Bronchial epithelial cell (primary cell): Measurements from ENCODE around the gene ECPAS. TPM values are rescaled to one million over a fixed set of nuclear protein-coding genes. Genes with fewer than 3 reads are reported as not detected.

Source experiments
- DNase-seq: peaks from one replicate; pipeline ENCODE4 v3.0.0-alpha.2; 2010; ENCODE audit warnings: low read depth
- FAIRE-seq: peaks from 2 replicates; lab custom pipeline; 2011; peaks lifted over from hg19 to GRCh38; lab: Jason Lieb, UNC
- H3K27me3 ChIP-seq: 2 replicates; pipeline ENCODE4 v1.5.1; 2011; ENCODE audit warnings: low read length; ENCODE audit not compliant: control insufficient read depth, insufficient read depth
- H3K36me3 ChIP-seq: 2 replicates; pipeline ENCODE4 v1.5.1; 2011; ENCODE audit warnings: low read length; ENCODE audit not compliant: control insufficient read depth, insufficient read depth
- H3K4me3 ChIP-seq: 2 replicates; pipeline ENCODE4 v1.5.1; 2011; ENCODE audit warnings: mild to moderate bottlenecking, low read depth, low read length, control low read depth
- CTCF ChIP-seq: IDR thresholded peaks from 2 replicates; pipeline ENCODE4 v1.5.1; 2011; ENCODE audit warnings: mild to moderate bottlenecking, moderate library complexity, low read length, control low read depth, inconsistent platforms; ENCODE audit not compliant: insufficient read depth, severe bottlenecking
- total RNA-seq: library from RNA; depleted of rRNA; stranded (reverse); fragments of >200 nt; gene quantifications from 2 replicates; pipeline ENCODE4 v1.2.1, GENCODE V29; 2014

The ECPAS gene
- total RNA-seq, 1 donor from 2014 or later: 102 TPM

- DNase-seq (peak; percentile 41), FAIRE-seq (no peak)
- no peak for TF ChIP-seq CTCF
- Histone ChIP-seq H3K36me3 (peaks cover 9% of the 10 kb centered on the region), H3K27me3 (no peaks in the 10 kb centered on the region), H3K4me3 (no peak overlapping the region)
Measured at GRCh38 chr9:111427186-111427585, 57.0 kb downstream of the ECPAS start.

GRCh38 chr9:111423389-111423788, 60.8 kb downstream of the ECPAS start:
- Histone ChIP-seq H3K27me3 (no peaks in the 10 kb centered on the region), H3K4me3 (no peak overlapping the region), H3K36me3 (peaks cover 16% of the 10 kb centered on the region)
- FAIRE-seq: no peak
- no peak for TF ChIP-seq CTCF
- DNase-seq: no peak

- DNase-seq: no peak
- FAIRE-seq: no peak
- TF ChIP-seq CTCF: no peak
- peaks cover 19% of the 10 kb centered on the region for H3K36me3 ChIP-seq
- H3K27me3 ChIP-seq: no peaks in the 10 kb centered on the region
- no peak overlapping the region for H3K4me3 ChIP-seq
Measured at GRCh38 chr9:111414406-111414805, 69.8 kb downstream of the ECPAS start.

- DNase-seq (no peak), FAIRE-seq (no peak)
- no peak overlapping the region for H3K4me3 ChIP-seq
- no peaks in the 10 kb centered on the region for H3K27me3 ChIP-seq
- peaks cover 19% of the 10 kb centered on the region for H3K36me3 ChIP-seq
- no peak for TF ChIP-seq CTCF
Measured at GRCh38 chr9:111413996-111414395, 70.2 kb downstream of the ECPAS start.

- no peak for TF ChIP-seq CTCF
- DNase-seq (no peak), FAIRE-seq (no peak)
- Histone ChIP-seq H3K4me3 (no peak overlapping the region), H3K36me3 (peaks cover 21% of the 10 kb centered on the region), H3K27me3 (no peaks in the 10 kb centered on the region)
Measured at GRCh38 chr9:111412280-111412679, 71.9 kb downstream of the ECPAS start.

- Histone ChIP-seq H3K27me3 (no peaks in the 10 kb centered on the region), H3K4me3 (no peak overlapping the region), H3K36me3 (peaks cover 17% of the 10 kb centered on the region)
- peak; percentile 65 for DNase-seq
- FAIRE-seq: no peak
- TF ChIP-seq CTCF: no peak
Measured at GRCh38 chr9:111411266-111411665, 72.9 kb downstream of the ECPAS start.
